ENCODE data around the gene ELSPBP1.
"Not testable (repeated sequence)": the region's sequence is repeated elsewhere in the genome, so short reads cannot be mapped to it uniquely, and the experiment has no call there.

ELSPBP1 gene

DNA sequence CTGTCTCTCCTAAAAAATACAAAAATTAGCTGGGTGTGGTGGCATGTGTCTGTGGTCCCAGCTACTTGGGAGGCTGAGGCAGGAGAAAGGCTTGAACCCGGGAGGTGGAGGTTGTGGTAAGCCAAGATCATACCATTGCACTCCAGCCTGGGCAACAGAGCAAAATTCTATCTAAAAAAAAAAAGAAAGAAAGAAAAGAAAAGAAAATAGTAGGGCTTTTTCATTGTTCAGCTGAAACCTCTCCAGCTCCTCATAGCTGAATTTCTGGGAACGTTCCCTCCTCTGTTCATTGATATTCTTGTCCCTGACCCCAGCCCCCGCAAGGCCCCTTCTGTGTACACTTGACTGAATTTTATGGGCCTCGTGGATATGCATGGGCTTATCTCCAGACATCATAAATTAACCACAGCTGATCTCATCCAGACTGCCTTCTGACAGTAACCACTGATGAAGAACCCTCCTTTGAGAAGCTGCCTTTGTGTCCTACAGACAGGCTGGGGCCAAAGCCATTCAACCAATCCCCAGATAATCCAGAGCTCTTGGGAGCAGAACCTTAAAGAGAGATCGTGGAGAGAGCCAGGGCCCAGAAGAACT is at the start of gene ELSPBP1:
TSS of gene ELSPBP1 (plus strand) at position 424 of the 594 bp plus-strand sequence. CDS start 14,036 bp downstream, outside the sequence.
- no peak for DNase-seq (ENCODE audit: low read depth in 2 of 2, low spot score in 1 of 2)

DNA sequence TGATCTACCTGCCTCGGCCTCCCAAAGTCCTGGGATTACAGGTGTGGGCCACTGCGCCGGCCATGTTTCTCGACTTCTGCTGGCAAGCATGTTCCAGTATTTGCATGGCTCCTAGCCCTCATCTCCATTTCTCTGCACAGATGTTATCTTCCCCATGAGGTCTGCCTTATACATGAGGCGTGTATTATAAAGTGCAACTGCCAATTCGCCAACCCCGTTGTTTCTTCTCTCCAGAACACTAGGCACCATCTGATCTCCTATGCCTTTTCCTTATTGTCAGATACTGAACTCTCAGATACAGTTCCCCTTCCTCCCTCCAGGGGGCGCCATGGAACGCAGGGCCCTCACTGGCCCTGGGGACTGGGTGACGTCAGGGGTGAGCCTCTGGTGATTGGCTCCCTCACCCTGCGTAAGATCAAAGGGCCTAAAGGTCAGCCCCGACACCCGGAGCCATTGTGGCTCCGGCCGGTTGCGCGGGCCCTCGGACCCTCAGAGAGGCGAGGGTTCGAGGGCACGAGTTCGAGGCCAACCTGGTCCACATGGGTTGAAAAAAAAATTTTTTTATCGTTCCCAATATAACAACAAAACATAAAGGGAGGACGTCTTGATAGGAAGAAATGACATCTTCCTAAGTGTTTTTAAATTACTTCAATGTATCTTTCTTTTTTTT is 44.4 kb upstream of the ELSPBP1 start:
- DNase-seq (ENCODE audit: low read depth in 2 of 2, low spot score in 1 of 2): not testable (repeated sequence)

DNA sequence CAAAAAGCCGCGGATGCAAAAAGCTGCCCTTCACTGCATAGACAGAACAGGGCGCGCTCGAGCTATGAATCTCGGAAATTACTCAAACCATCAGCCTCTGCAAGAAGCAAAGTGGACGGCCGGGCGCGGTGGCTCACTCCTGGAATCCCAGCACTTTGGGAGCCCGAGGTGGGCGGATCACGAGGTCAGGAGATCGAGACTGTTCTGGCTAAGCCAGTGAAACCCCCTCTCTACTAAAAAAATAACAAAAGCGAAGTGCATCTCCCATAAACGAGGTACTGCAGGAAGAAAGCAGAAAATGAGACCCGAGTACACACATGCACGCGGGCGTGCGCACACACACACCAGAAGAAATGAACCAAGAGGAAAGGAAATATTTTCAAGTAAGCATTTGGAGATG is 42.3 kb upstream of the ELSPBP1 start:
- not testable (repeated sequence) for DNase-seq (ENCODE audit: low read depth in 2 of 2, low spot score in 1 of 2)

DNA sequence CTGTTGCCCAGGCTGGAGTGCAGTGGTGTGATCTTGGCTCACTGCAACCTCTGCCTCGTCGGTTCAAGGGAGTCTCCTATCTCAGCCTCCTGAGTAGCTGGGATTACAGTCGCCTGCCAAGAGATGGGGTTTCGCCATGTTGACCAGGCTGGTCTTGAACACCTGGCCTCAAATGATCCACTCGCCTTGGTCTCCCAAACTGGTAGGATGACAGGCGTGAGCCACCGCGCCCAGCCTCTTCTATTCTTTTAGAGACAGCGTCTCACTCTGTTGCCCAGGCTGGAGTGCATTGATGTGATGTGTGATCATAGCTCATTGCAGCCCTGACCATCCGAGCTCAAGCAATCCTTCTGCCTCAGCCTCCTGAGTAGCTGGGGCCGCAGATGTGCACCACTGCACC is 38.5 kb upstream of the ELSPBP1 start:
- not testable (repeated sequence) for DNase-seq (ENCODE audit: low read depth in 2 of 2, low spot score in 1 of 2)

DNA sequence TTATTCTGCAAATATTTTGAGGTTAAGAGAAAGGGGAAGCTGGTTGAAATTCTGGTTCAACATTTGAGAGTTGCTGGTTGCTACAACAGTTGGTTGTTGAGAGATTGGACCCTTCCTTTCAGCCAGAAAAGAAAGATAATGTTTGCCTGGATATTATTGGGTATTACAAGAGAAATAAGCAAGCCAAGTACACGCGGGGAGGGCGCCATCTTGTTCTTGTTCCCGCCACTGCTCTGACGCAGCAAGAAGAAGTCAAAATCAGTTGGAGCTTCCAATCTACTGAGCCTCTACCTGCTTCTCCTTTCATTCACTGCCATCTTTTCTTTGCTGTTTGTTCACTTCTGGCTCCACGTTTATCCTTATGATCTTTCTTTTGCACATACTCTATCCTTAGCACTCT is 20.9 kb upstream of the ELSPBP1 start:
- DNase-seq (ENCODE audit: low read depth in 2 of 2, low spot score in 1 of 2): no peak

DNA sequence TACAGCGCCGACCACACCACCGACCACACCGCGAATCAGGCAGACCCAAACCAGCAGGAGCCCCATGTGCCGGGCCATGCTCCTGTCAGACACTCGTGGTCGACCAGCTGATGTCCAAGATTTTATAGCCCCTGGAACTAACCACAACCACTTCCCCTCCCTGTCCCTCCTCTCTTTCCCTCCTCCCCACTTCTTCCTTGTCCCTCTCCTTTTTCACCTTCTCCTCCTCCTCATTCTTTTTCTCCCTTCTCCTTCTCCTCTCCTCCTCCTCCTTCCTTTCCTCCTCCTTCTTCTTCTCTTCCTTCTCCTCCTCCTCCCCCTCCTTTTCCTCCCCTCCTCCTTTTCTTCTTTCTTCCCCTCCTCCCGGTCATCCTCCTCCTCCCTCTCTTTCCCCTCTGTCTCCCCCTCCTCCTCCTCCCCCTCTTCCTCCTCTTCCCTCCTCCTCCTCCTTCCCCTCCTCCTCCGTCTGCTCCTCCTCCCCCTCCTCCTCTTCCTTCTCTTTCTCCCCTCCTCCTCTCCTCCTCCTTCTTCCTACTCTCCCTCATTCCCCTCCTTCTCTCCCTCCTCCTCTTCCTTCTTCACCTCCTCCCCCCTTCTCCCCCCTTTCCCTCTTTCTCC is 3.1 kb upstream of the ELSPBP1 start:
- DNase-seq (ENCODE audit: low read depth in 2 of 2, low spot score in 1 of 2): no peak

DNA sequence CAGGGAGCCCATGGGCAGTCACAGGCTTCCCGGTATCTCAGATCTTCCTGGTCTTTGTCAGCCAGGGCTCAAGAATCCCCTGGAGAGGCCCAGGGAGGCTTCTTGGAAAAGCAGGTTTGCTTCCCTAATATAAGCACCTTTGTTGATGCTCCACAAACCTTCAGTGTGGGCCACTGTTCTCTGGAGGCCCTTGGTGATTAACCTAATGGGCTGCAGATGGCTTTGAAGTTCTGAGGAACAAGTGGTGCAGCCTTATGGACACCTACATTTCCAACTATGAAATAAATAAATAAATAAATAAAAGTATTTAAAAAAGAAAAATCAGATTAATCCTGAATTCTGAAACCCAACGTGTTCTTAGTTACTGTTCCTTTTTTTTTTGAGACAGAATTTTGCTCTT is 2.4 kb upstream of the ELSPBP1 start, which contains the start of gene BSPH1:
TSS of gene BSPH1 (minus strand) at position 101 of the 400 bp plus-strand sequence. CDS start at position 12, 89 bp downstream.
- no peak for DNase-seq (ENCODE audit: low read depth in 2 of 2, low spot score in 1 of 2)

DNA sequence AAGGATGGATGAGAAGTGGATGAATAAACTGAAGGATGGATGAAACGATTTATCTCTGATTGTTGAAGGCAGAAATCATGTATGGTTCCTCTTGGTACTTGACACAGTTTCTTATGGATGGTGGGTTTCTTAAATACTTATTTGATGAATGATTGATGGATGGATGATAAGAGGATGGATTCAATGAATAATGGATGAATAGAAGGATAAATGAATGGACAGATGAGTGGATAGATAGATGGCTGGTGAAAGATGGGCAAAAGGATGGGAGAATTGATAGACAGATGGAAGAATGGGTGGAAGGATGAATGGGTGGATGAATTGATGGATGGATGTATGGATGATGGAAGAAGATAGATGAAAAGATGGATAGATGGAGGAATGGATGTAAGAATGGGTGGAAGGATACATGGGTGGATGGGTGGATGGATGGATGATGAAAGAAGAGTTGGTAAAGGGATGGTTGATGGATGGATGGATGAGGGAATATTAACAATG is 1.8 kb downstream of the ELSPBP1 start:
- DNase-seq (ENCODE audit: low read depth in 2 of 2, low spot score in 1 of 2): no peak

DNA sequence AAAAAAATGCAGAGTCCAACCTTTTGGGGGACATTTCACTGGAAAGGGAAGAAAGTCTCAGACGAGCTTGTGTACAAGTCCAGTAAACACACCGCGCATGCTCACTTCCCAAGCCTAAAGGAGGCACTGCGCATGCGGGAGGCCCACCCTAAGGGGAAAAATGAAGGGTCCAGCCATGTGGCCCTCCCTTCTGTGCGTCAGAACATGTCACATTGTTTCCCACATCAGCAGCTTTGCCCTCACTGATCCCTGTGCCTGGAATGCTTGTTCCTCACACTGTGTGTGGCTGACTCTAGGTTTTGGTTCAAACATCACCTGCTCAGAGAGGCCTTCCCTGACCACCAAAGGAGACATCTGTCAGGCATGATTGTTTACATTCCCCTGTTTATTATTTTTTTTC is 4.4 kb downstream of the ELSPBP1 start:
- no peak for DNase-seq (ENCODE audit: low read depth in 2 of 2, low spot score in 1 of 2)

DNA sequence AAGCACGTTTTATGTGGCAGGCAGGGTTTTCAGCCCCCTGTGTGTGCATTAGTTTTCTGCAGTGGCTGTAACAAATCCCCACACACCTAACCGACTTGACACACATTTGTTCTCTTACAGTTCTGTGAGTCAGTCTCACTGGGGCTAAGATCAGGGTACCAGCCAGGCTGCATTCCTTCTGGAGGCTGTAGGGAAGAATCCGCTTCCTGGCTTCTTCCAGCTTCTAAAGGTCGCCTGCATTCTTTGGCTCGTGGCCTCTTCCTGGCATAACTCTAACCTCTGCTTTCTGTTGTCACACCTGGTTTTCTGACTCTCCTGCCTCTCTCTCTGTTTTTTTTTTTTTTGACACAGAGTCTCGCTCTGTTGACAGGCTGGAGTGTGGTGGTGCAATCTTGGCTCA is 6.4 kb downstream of the ELSPBP1 start:
- DNase-seq (ENCODE audit: low read depth in 2 of 2, low spot score in 1 of 2): no peak

DNA sequence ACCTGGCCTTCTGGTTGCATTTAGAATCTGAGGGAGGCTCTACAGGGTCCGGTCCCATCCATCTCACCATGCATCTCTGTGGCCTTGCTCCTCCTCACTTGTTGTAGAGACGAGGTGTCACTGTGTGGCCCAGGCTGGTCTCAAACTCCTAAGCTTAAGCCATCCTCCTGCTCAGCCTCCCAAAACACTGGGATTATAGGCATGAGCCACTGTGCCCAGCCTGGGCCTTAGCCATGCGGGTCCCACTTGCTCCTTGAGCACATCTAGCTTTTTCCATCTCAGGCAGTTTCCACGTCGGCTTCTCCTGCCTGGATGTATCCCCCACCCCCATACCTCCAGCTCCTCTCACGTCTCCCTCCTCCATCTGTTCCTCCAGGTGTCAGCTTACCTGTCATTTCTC is 9.8 kb downstream of the ELSPBP1 start:
- DNase-seq (ENCODE audit: low read depth in 2 of 2, low spot score in 1 of 2): no peak

DNA sequence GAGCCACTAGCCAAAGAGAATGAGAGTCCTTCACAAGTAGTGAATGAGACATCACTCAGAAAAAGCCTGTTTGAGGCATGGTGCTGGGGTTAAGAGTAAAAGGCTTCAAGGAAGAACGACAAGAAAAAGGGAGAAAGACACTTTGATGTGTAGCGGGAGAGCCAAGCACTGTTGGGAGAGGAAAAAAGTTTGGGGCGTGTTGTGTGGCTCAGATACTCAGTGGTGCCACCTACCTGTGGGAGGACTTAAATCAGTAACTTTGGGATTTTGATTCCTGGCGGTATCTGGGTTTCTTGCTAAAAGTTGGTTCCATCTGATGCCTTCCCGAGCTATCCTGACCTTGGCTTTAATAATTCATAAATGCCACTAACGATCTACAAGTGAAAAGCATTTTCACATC is 12.3 kb downstream of the ELSPBP1 start:
- DNase-seq (ENCODE audit: low read depth in 2 of 2, low spot score in 1 of 2): no peak

DNA sequence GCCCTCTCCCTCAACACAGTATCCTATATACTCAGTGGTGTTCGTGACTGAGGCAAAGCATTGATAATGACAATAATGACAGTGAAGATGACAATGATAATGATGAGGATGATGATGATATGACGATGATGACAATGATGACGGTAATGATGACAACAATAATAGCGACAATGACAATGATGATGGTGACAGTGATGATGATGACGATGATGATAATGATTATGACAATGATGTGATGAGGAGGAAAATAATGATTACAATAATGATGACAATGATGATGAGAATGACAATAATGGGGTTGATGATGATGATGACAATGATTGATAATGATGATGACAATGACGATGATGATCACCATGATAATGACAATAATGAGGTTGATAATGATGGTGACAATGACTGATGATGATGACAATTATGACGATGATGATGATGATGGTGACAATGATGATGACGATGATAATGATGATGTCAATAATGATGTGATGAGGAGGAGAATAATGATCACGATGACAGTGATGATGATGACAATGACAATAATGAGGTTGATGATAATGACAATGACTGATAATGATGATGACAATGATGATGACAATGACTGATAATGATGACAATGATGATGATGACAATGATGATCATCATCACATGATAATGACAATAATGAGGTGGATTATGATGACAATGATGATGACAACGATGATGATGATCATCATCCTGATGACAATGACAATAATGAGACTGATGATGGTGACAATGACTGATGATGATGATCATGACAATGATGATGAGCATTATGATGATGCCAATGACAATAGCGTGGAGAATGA is 16.7 kb downstream of the ELSPBP1 start:
- no peak for DNase-seq (ENCODE audit: low read depth in 2 of 2, low spot score in 1 of 2)

DNA sequence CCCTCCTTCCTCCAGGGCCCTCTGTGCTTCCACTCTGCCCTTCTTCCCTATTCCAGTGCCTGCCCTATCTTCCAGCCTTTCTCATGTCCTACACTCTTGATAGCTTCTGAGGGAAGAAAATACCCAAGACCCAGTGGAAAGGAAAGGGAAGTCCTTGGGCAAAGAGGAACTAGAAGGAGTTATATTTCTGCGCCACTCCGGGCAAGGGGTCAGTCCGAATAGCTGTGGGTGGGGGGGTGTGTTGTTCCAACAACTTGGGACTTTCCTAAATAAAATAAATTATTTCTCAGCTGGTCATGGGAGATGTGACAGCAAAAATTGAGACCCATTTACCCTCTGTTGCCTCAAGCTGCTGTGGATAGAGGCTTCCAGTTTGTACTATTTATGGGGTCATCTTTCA is 26.3 kb downstream of the ELSPBP1 start:
- no peak for DNase-seq (ENCODE audit: low read depth in 2 of 2, low spot score in 1 of 2)

DNA sequence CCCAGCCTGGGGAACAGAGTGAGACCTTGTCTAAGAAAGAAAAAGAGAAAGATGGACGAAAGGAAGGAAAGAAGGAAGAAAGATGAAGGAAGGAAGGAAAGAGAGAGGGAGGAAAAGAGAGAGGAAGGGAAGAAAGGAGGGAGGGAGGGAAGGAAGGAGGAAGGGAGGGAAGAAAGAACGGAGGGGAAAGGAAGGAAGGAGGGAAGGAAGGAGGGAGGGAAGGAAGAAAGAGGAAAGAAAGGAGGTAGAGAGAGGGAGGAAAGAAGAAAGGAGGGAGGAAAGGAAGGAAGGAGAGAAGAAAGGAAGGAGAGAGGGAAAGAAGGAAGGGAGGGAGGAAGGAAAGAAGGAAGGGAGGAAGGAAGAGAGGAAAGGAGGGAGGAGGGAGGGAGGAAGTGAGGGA is 28.6 kb downstream of the ELSPBP1 start:
- no peak for DNase-seq (ENCODE audit: low read depth in 2 of 2, low spot score in 1 of 2)

DNA sequence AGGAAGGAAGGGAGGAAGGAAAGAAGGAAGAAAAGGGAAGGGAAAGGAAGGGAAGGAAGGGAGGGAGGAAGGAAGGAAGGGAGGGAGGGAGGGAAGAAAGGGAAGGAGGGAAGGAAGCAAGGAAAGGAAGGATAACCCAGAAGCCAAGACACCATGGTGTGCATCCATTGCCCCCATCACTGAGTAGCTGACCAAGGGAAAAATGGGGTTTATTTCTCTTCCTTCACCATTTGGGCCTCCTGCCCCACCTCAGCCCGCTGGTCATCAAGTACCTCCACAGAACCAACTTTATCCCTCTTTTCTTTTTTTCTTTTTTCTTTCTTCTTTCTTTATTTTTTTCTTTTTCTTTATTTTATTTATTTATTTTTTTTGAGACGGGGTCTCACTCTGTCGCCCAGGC is 29.1 kb downstream of the ELSPBP1 start:
- DNase-seq (ENCODE audit: low read depth in 2 of 2, low spot score in 1 of 2): no peak

DNA sequence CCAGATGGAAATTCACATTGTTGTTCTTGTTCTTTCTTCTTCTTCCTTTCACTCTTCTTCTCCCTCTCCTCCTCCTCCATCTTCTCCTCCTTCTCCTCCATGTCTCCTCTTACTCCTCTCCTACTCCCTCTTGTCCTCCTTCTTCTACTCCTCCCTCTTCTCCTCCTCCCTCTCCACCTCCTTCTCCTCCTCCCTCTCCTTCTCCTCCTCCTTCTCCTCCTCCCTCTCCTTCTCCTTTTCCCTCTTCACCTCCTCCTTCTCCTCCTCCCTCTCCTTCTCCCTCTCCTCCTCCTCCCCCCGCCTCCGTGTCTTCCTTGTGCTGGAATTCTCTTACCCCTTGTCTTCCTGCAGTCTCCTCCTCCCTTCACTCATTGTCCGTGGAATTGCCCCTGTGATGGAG is 31.0 kb downstream of the ELSPBP1 start:
- DNase-seq (ENCODE audit: low read depth in 2 of 2, low spot score in 1 of 2): no peak

DNA sequence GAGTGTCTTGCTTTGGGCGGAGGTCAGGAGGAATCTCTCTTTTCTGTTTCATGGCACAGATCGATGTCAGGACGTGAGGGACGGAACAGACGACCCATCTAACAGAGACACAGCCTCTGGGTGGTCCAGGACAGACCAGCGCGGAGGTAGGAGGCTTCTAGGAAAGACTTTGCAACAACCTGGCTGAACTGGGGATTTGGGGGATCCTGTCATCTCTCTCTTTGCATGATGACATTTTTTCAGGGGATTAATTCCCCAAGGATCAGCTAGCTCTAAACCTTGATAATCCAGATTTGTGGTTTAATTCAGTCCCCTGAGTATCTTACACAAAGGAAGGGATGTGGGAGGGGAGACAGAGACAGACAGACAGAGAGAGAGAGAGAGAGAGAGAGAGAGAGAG is 35.0 kb downstream of the ELSPBP1 start:
- DNase-seq (ENCODE audit: low read depth in 2 of 2, low spot score in 1 of 2): no peak

DNA sequence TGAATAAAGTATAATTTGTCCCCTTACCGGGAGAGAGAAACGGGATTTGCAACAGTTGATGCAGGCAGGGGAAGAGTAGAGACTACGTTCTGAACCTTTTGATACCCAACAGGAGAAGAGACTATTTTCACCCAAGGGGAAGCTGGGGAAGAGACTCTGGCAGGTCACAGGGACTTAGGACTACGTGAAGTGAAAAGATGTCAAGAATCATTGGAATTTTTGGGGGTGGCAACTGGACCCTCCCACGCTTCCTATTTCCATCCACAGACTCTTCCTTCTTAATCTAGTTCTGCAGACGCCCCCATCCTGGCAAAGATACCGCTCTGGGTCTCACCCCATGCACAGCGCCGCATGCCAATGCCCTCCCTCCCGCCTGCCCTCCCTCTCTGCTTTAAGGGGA is 35.6 kb downstream of the ELSPBP1 start:
- no peak for DNase-seq (ENCODE audit: low read depth in 2 of 2, low spot score in 1 of 2)

DNA sequence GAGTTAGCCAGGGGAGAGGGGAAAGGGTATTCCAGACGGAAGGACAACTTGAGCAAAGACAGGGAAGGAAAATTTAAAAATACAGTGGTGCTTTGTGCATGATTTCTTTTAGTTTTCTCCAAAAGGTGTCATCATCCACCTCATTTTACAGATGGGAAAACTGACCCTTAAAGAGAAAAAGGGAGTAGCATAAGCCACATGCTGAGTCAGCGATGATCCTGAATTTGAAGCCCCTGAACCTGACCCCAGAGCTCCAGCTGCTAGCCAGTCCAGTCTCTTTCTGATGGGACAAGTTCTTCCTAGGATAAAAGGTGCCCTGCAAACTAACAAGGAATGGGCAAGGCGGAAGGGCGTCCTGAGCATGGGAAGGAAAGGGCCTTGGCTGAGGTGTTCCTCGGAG is 39.2 kb downstream of the ELSPBP1 start:
- DNase-seq (ENCODE audit: low read depth in 2 of 2, low spot score in 1 of 2): no peak

DNA sequence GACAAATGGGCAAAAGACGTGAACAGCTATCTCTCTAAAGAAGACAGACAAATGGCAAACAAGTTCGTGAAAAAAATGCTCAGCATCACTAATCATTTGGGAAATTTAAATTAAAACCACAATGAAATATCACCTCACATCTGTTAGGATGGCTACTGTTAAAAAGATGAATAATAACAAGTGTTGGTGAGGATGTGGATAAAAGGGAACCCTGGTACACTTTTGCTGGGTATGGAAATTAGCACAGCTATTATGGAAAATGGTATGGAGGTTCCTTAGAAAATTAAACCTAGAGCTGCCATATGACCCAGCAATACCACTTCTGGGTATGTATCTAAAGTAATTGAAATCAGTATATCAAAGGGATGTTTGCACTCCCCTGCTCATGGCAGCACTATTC is 42.3 kb downstream of the ELSPBP1 start:
- DNase-seq (ENCODE audit: low read depth in 2 of 2, low spot score in 1 of 2): no peak

All from stimulated activated CD8-positive, alpha-beta memory T cell treated with anti-CD3 and anti-CD28 coated beads, Interleukin-4, amount 100 ng/mL, for 1 hour (primary cell).